ENCODE data around the gene LYPD6B. TPM values are rescaled to one million over a fixed set of nuclear protein-coding genes. Genes with fewer than 3 reads are reported as not detected.

Gene LYPD6B
- total RNA-seq, 1 donor from 2014 or later = 10.1 TPM

DNA sequence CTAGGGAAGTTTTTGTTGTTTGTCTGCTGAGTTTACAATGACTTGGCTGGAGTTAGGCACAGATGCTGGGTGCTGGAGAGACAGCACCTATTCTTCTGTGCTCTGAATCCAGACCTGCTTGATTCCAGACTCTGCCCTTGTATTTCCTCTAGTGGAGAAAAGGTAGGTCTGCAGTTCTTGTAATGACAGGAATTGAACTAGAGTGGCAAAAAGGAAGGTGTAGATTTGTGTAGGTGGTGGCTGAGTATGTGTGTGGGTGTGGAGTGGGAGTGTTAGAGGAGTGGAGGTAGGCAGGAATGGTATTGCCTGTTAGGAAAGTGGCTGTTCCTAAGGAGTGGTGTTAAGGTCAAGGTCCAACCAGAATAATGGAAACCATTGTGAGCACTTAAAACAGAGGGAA is 220.0 kb downstream of the LYPD6B start:
- Histone ChIP-seq H3K4me1 (no peaks in the 10 kb centered on the region), H3K36me3 (no peaks in the 10 kb centered on the region), H3K9me3 (no peaks in the 10 kb centered on the region), H3K27ac (no peak overlapping the region), H3K4me3 (no peak overlapping the region), H3K27me3 (no peaks in the 10 kb centered on the region)
- DNase-seq (ENCODE audit: extremely low spot score in 2 of 2) = no peak
- TF ChIP-seq POLR2A (IDR thresholded peaks at IDR 0.05) = no peak
- TF ChIP-seq, protein P1, sequence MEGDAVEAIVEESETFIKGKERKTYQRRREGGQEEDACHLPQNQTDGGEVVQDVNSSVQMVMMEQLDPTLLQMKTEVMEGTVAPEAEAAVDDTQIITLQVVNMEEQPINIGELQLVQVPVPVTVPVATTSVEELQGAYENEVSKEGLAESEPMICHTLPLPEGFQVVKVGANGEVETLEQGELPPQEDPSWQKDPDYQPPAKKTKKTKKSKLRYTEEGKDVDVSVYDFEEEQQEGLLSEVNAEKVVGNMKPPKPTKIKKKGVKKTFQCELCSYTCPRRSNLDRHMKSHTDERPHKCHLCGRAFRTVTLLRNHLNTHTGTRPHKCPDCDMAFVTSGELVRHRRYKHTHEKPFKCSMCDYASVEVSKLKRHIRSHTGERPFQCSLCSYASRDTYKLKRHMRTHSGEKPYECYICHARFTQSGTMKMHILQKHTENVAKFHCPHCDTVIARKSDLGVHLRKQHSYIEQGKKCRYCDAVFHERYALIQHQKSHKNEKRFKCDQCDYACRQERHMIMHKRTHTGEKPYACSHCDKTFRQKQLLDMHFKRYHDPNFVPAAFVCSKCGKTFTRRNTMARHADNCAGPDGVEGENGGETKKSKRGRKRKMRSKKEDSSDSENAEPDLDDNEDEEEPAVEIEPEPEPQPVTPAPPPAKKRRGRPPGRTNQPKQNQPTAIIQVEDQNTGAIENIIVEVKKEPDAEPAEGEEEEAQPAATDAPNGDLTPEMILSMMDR (IDR thresholded peaks at IDR 0.05) = no peak
- TF ChIP-seq POLR2AphosphoS5 (IDR thresholded peaks at IDR 0.05; ENCODE audit: insufficient read depth in 1 of 2, low read depth in 1 of 2) = no peak
- intact Hi-C loops (cut with DNase I) = no loop called here

DNA sequence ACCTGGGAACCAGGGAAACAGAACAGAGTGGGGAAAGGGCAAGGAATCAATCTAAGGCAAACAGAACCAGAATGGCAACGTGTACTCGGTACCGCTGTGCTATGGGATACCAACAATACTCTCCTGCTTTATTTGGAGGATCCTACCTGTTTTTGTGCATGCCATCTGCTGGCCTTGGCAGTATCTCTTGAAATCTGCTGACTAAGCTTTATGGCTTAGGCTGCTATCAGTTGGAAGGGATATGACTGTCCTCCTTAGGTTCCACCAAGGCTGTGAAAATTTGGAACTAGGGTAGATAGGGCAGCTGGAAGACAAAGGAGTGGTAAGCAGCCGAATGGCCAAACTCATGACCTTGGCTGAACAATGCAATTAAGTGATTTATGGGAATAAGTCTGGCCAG is 220.6 kb downstream of the LYPD6B start:
- Histone ChIP-seq H3K4me3 (no peak overlapping the region), H3K27ac (no peak overlapping the region), H3K9me3 (no peaks in the 10 kb centered on the region), H3K27me3 (no peaks in the 10 kb centered on the region), H3K4me1 (no peaks in the 10 kb centered on the region), H3K36me3 (no peaks in the 10 kb centered on the region)
- DNase-seq (ENCODE audit: extremely low spot score in 2 of 2) = no peak
- TF ChIP-seq POLR2AphosphoS5 (IDR thresholded peaks at IDR 0.05; ENCODE audit: insufficient read depth in 1 of 2, low read depth in 1 of 2) = no peak
- TF ChIP-seq POLR2A (IDR thresholded peaks at IDR 0.05) = no peak
- TF ChIP-seq, protein P1 (IDR thresholded peaks at IDR 0.05) = no peak
- intact Hi-C loops (cut with DNase I) = no loop called here

DNA sequence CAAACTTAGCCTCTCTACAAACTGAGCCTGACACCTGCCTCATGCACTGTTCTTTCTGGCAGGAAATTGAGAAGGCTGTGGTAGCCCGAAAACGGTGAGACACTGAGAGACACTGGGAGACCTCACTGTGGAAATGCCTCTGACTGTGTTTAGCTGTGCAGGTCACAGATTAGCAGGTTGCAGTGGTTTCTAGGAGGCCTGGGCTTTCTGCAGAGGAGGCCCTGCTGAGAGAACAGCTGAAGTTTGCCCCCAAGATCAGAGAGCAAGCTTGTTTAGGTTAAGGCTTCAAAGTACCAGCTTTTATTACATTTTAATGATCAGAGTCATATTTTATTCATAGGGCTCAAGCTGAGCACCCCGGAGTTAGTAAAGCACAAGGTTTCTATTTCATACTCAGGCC is 223.2 kb downstream of the LYPD6B start:
- Histone ChIP-seq H3K9me3 (no peaks in the 10 kb centered on the region), H3K27me3 (no peaks in the 10 kb centered on the region), H3K4me3 (no peak overlapping the region), H3K27ac (no peak overlapping the region), H3K36me3 (no peaks in the 10 kb centered on the region), H3K4me1 (no peaks in the 10 kb centered on the region)
- intact Hi-C loops (cut with DNase I) = no loop called here
- TF ChIP-seq, protein P1 (IDR thresholded peaks at IDR 0.05) = no peak
- no peak for TF ChIP-seq POLR2A (IDR thresholded peaks at IDR 0.05)
- no peak for TF ChIP-seq POLR2AphosphoS5 (IDR thresholded peaks at IDR 0.05; ENCODE audit: insufficient read depth in 1 of 2, low read depth in 1 of 2)
- DNase-seq (ENCODE audit: extremely low spot score in 2 of 2) = no peak

Other genes with a start within 250 kb of the LYPD6B start
- 13.3 TPM for gene KIF5C, start 163.5 kb upstream of the LYPD6B start, total RNA-seq

Data from vagina (tissue), 2 donors.